K562 (cell line): ENCODE data around the gene ARHGEF25. TPM values are rescaled to one million over a fixed set of nuclear protein-coding genes. Genes with fewer than 3 reads are reported as not detected.

ENCODE experiments used
- ATAC-seq: fragments of 200-7000 bp; cut with Tn5 transposase; 3 replicates; pipeline ENCODE4 v1.9.1; 2020; ENCODE audit warnings: moderate library complexity
- BruUV-seq: library from RNA; stranded (reverse); fragments of 400-500 nt; replicated peaks from 2 replicates; lab custom pipeline; 2021; lab: Mats Ljungman, UMichigan
- CTCF ChIA-PET: fragments of 300-600 bp; formaldehyde crosslinking; extraction: SDS; loops from one replicate; lab custom pipeline; 2021; ENCODE audit warnings: low intra/inter-chr PET ratio; lab: Yijun Ruan, JAX
- POLR2A ChIA-PET: fragments of 300-600, 350-650 bp; sonication (Branson Sonifier 250); formaldehyde crosslinking; extraction: SDS; loops from one replicate; lab custom pipeline; 2021; ENCODE audit warnings: antibody characterized with exemption, inconsistent platforms; lab: Yijun Ruan, JAX
- DNase-seq, 4 experiments: peaks; one replicate each; pipeline versions ENCODE4 v3.0.0 to v3.0.0-alpha.2; 2011 to 2018; ENCODE audit warnings: low spot score in 3 of 4, mixed read lengths in 3 of 4; ENCODE audit errors: extremely low read depth in 1 of 4
- FAIRE-seq: peaks from 2 replicates; lab custom pipeline; 2011; peaks lifted over from hg19 to GRCh38; lab: Jason Lieb, UNC
- H2AFZ ChIP-seq: 2 replicates; pipeline ENCODE4 v1.6.0; 2011; ENCODE audit warnings: low read depth, low read length, control low read depth, inconsistent platforms
- H3K27ac ChIP-seq: fragments of 200-600 bp; 3 replicates; pipeline ENCODE4 v1.8.0; 2011; ENCODE audit warnings: low read depth, mild to moderate bottlenecking, control low read depth, inconsistent platforms, low read length, moderate library complexity, mixed read lengths; ENCODE audit errors: extremely low read depth
- H3K27me3 ChIP-seq, 2 experiments: fragments of 300-600 bp in 1 of 2; 2 replicates in 1 of 2; 3 replicates in 1 of 2; pipeline versions ENCODE4 v1.6.0 to v1.8.0; 2011; ENCODE audit warnings: inconsistent platforms in 2 of 2, low read length in 2 of 2, mild to moderate bottlenecking in 1 of 2, mixed read lengths in 1 of 2, moderate library complexity in 1 of 2; ENCODE audit not compliant: control insufficient read depth in 2 of 2, insufficient read depth in 2 of 2
- H3K36me3 ChIP-seq: fragments of 300-600 bp; 3 replicates; pipeline ENCODE4 v1.8.0; 2011; ENCODE audit warnings: mild to moderate bottlenecking, low read length, inconsistent platforms; ENCODE audit not compliant: control insufficient read depth, insufficient read depth
- H3K4me1 ChIP-seq, 2 experiments: fragments of 200-600 bp in 1 of 2; replicated peaks in 1 of 2; 2 replicates in 1 of 2; 3 replicates in 1 of 2; pipeline versions ENCODE4 v1.5.1 to v1.8.0; 2011; ENCODE audit warnings: inconsistent platforms in 2 of 2, low read length in 2 of 2, mild to moderate bottlenecking in 1 of 2, mixed read lengths in 1 of 2, moderate library complexity in 1 of 2; ENCODE audit not compliant: control insufficient read depth in 2 of 2, insufficient read depth in 2 of 2
- H3K4me2 ChIP-seq: 2 replicates; pipeline ENCODE4 v1.6.1; 2011; ENCODE audit warnings: low read length, control low read depth, inconsistent platforms, mixed read lengths; ENCODE audit not compliant: insufficient read depth
- H3K4me3 ChIP-seq: fragments of 200-600 bp; sonication (generic), shearing (Covaris generic); 2 replicates; pipeline ENCODE4 v1.5.1; 2016; ENCODE audit warnings: control low read depth, inconsistent platforms
- H3K79me2 ChIP-seq: fragments of 200-600 bp; 3 replicates; pipeline ENCODE4 v1.8.0; 2011; ENCODE audit warnings: low read length, inconsistent platforms; ENCODE audit not compliant: control insufficient read depth, insufficient read depth
- H3K9ac ChIP-seq, 2 experiments: 2 replicates each; pipeline versions ENCODE4 v1.6.0 to v1.6.1; 2011; ENCODE audit warnings: low read depth in 2 of 2, low read length in 2 of 2, control low read depth in 1 of 2, inconsistent platforms in 1 of 2, mild to moderate bottlenecking in 1 of 2, mixed read lengths in 1 of 2; ENCODE audit not compliant: insufficient read depth in 1 of 2
- H3K9me1 ChIP-seq: one replicate; pipeline ENCODE4 v1.6.0; 2011; ENCODE audit warnings: inconsistent platforms, mild to moderate bottlenecking, low read length, moderate library complexity; ENCODE audit not compliant: control insufficient read depth, insufficient read depth
- H3K9me3 ChIP-seq: replicated peaks from 2 replicates; pipeline ENCODE4 v1.5.1; 2011; ENCODE audit warnings: low read depth, low read length, inconsistent platforms; ENCODE audit not compliant: control insufficient read depth, insufficient read depth
- H4K20me1 ChIP-seq: replicated peaks from 2 replicates; pipeline ENCODE4 v1.6.1; 2011; ENCODE audit warnings: low read length, inconsistent platforms, mixed read lengths; ENCODE audit not compliant: control insufficient read depth, insufficient read depth
- BMI1 ChIP-seq: fragments of 150-350 bp; IDR thresholded peaks from 2 replicates; pipeline ENCODE4 v1.6.1; 2014; ENCODE audit warnings: low read length
- DIDO1 ChIP-seq: fragments of 450-650 bp; IDR thresholded peaks from 2 replicates; pipeline ENCODE4 v1.6.1; 2016; ENCODE audit warnings: low read depth, missing biosample characterization, missing genetic modification characterization
- DMBX1 ChIP-seq: fragments of 250-450 bp; sonication (Bioruptor Pico); IDR thresholded peaks from 2 replicates; pipeline ENCODE4 v1.8.0; 2022; ENCODE audit warnings: inconsistent platforms, mild to moderate bottlenecking, moderate library complexity, borderline replicate concordance
- ELF4 ChIP-seq: fragments of 450-650 bp; formaldehyde crosslinking; IDR thresholded peaks from 2 replicates; pipeline ENCODE4 v1.4.0; 2022; ENCODE audit warnings: missing genetic modification characterization
- FIP1L1 ChIP-seq: fragments of 200-400 bp; formaldehyde crosslinking; IDR thresholded peaks from 2 replicates; pipeline ENCODE4 v1.6.1; 2018; ENCODE audit warnings: mild to moderate bottlenecking, low read depth, low read length; ENCODE audit not compliant: poor library complexity, severe bottlenecking
- HIVEP1 ChIP-seq: fragments of 250-450 bp; sonication (Bioruptor Pico); IDR thresholded peaks from 2 replicates; pipeline ENCODE4 v1.4.0; 2020; ENCODE audit warnings: mild to moderate bottlenecking
- KDM4B ChIP-seq, 2 experiments: fragments of 450-650 bp in 1 of 2; sonication (generic) in 1 of 2; IDR thresholded peaks; 2 replicates each; pipeline ENCODE4 v1.6.1; 2016 to 2017; ENCODE audit warnings: borderline replicate concordance in 2 of 2, antibody characterized with exemption in 1 of 2, low read depth in 1 of 2, mild to moderate bottlenecking in 1 of 2
- MTA1 ChIP-seq: fragments of 450-650 bp; IDR thresholded peaks from 2 replicates; pipeline ENCODE4 v1.6.1; 2017; ENCODE audit warnings: borderline replicate concordance
- NEUROD1 ChIP-seq: fragments of 150-350 bp; IDR thresholded peaks from 2 replicates; pipeline ENCODE4 v1.6.1; 2014; ENCODE audit warnings: borderline replicate concordance, low read length, low read depth; ENCODE audit not compliant: partially characterized antibody
- TBP ChIP-seq: optimal IDR thresholded peaks from 2 replicates; pipeline ENCODE3; 2011; ENCODE audit warnings: low read depth, low read length, improper control_type of control experiment
- TCF7L2 ChIP-seq: fragments of 150-350 bp; IDR thresholded peaks from 2 replicates; pipeline ENCODE4 v1.6.1; 2016; ENCODE audit warnings: low read depth, mild to moderate bottlenecking, low read length, moderate library complexity
- YBX1 ChIP-seq: fragments of 450-650 bp; IDR thresholded peaks from 2 replicates; pipeline ENCODE4 v1.7.1; 2016; ENCODE audit warnings: mild to moderate bottlenecking
- ZFPM2 ChIP-seq: fragments of 250-450 bp; sonication (Bioruptor Pico); IDR thresholded peaks from 2 replicates; pipeline ENCODE4 v1.5.1; 2022; ENCODE audit warnings: mild to moderate bottlenecking
- ZNF79 ChIP-seq: fragments of 250-450 bp; sonication (Bioruptor Pico); IDR thresholded peaks from 2 replicates; pipeline ENCODE4 v1.4.0; 2020; ENCODE audit warnings: low read depth, mild to moderate bottlenecking, moderate library complexity
- WGBS: fragments of 100-300 bp; shearing (Covaris generic); methylation state at CpG from one replicate; pipeline ENCODE4 v1.1.6; 2016; ENCODE audit warnings: low coverage, mixed read lengths; ENCODE audit not compliant: insufficient coverage; ENCODE audit errors: missing lambda C conversion rate; 5-methylcytosine and 5-hydroxymethylcytosine counted together
- in situ Hi-C: fragments of 300-500 bp; cut with MboI; formaldehyde crosslinking; loops from 4 replicates; pipeline ENCODE4 v1.15.0; 2018; ENCODE audit warnings: inconsistent platforms, mixed read lengths
- intact Hi-C: fragments of 100-400 bp; cut with micrococcal nuclease; formaldehyde crosslinking; loops from 2 replicates; pipeline ENCODE4 v1.14.2; 2022
- polyA plus RNA-seq, 8 experiments: library from polyadenylated mRNA; depleted of rRNA in 4 of 8; stranded (reverse) in 5 of 8; unstranded in 3 of 8; fragments of >200 nt; fragmentation: Nextera tagmentation in 2 of 8; fragmentation: Illumina TruSeq in 1 of 8; extraction: Ambion mirVana in 2 of 8; extraction: Trizol in 1 of 8; gene quantifications; 2 replicates each; pipeline versions ENCODE4 v1.2.1 to v1.2.3, GENCODE V29; 2011 to 2014; ENCODE audit warnings: inconsistent platforms in 1 of 8, missing spikeins in 1 of 8
- total RNA-seq, 7 experiments: library from RNA; depleted of rRNA in 6 of 7; stranded (reverse); fragments of >200 nt in 6 of 7; fragmentation: Illumina TruSeq in 2 of 7; extraction: Trizol in 2 of 7; gene quantifications; 2 replicates each; pipeline versions ENCODE4 v1.2.1 to v1.2.3, GENCODE V29; 2011 to 2021; ENCODE audit warnings: low replicate concordance in 1 of 7
- TF ChIP-seq, protein P1 (sequence below): fragments of 250-450 bp; sonication (Bioruptor Pico); IDR thresholded peaks from 2 replicates; pipeline ENCODE4 v1.9.0; 2021; ENCODE audit warnings: mild to moderate bottlenecking

The ARHGEF25 gene
- total and polyA plus RNA-seq, 9 of the 15 experiments (the other 6 are each of a cell fraction or from before 2014, with no cell fraction given): 0.13 to 17.3 (median 11.6) TPM

DNA sequence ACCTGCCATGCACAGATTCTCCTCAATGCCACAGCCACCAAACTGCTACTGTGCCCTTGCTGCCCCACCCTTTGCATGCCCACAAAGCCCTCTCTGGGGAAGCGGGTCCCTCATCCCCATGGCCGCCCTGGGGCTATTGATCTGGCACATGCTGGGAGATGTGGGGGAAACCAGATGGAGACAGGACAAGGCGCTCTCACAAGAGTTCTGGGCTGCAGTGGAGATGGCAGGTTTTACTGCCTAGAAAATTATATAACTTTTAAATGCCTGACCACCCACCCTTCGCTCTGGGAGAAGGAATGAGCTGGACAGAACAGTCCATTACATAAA is 30.8 kb upstream of the ARHGEF25 start:
- BruUV-seq: no TSS peak
- FAIRE-seq (no peak), ATAC-seq (no peak), DNase-seq (no peak)
- in situ Hi-C loops (no loop called here), intact Hi-C loops (no loop called here)
- POLR2A ChIA-PET: interaction anchor here (0.6 to 1.4 kb wide), 5 partner anchors 10 to 105 kb away, joined by 3 read pairs; no protein-coding TSS in a partner anchor
- 92% methylated on average over 4 of the region's 4 CpGs for WGBS
- Histone ChIP-seq H3K79me2 (no peaks in the 10 kb centered on the region), H3K9me1 (peaks cover 7% of the 10 kb centered on the region), H3K36me3 (peaks cover 92% of the 10 kb centered on the region), H3K4me3 (no peak overlapping the region), H2AFZ (no peak overlapping the region), H3K9ac (no peak overlapping the region), H3K27me3 (no peaks in the 10 kb centered on the region), H3K4me2 (no peak overlapping the region), H3K4me1 (no peaks in the 10 kb centered on the region; a peak in 2 of 5 replicates), H3K9me3 (no peaks in the 10 kb centered on the region), H3K27ac (no peak overlapping the region), H4K20me1 (peaks cover 3% of the 10 kb centered on the region; the same call in 1 of the 2 replicates)
- CTCF ChIA-PET: interaction anchor here (4.6 kb wide), 1 partner anchor 41 kb away, joined by 36 read pairs; no protein-coding TSS in a partner anchor
- TF ChIP-seq TBP (no peak), TCF7L2 (no peak), NEUROD1 (no peak), YBX1 (no peak), BMI1 (no peak), DMBX1 (CRISPR knock-in tag) (no peak), ELF4 (CRISPR knock-in tag) (no peak), MTA1 (no peak), DIDO1 (tag) (no peak), HIVEP1 (CRISPR knock-in tag) (no peak), ZFPM2 (CRISPR knock-in tag) (no peak), KDM4B (IDR thresholded peaks at IDR 0.05; ENCODE audit: borderline replicate concordance in 2 of 2, low read depth in 1 of 2) (no peak), ZNF79 (CRISPR knock-in tag) (no peak), FIP1L1 (no peak)
- TF ChIP-seq, protein P1, sequence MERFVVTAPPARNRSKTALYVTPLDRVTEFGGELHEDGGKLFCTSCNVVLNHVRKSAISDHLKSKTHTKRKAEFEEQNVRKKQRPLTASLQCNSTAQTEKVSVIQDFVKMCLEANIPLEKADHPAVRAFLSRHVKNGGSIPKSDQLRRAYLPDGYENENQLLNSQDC (CRISPR knock-in tag): no peak
